Amniotic epithelial cell (primary cell): ENCODE measurements around the gene CAPNS1.

Experiments used
- DNase-seq: peaks from one replicate; pipeline ENCODE4 v3.0.0-alpha.2; 2010; ENCODE audit warnings: low read depth

The CAPNS1 gene

DNA sequence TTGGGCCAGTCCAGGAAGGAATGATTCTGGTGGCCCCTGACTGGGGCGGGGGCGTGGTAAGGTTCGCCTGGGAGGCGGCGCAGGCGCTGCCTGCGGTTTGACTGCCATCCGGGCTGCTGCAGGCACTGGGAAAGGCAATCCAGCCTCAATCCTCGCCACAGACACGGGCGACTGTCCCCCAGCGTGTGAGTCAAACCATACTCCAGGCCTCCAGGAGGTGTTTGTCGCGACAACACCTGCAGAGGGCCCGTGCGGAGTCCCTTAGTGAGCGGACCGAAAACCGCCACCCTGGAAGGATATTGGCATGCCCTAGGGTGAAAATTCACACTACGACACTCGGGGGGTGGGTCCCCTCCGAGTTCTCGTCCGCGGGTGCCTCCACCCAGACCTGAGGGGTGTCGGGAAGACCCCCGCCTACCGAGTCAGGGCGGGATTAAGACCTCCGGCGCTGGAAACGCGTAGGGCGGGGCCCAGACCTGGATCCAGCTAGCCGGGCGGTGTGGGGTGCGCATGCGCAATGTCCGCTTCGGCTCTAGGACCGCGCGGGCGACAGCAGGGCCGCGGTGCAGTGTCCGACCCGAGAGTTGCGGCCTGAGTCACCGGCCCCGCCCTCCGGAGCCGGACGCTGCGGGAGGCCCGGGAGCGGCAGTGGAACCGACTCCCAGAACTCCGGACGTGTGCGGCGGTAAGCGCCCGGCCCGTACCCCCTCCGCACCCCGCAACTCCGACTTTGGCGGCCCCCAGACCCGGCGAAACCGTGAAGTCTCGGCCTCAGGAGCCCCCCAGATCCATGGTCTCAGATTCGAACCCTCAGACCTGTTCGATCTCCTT lies at the start of gene CAPNS1:
TSS of gene CAPNS1 (plus strand) at position 594 of the 831 bp plus-strand sequence. CDS start 946 bp downstream, outside the sequence.
- peak; percentile 86 for DNase-seq

DNA sequence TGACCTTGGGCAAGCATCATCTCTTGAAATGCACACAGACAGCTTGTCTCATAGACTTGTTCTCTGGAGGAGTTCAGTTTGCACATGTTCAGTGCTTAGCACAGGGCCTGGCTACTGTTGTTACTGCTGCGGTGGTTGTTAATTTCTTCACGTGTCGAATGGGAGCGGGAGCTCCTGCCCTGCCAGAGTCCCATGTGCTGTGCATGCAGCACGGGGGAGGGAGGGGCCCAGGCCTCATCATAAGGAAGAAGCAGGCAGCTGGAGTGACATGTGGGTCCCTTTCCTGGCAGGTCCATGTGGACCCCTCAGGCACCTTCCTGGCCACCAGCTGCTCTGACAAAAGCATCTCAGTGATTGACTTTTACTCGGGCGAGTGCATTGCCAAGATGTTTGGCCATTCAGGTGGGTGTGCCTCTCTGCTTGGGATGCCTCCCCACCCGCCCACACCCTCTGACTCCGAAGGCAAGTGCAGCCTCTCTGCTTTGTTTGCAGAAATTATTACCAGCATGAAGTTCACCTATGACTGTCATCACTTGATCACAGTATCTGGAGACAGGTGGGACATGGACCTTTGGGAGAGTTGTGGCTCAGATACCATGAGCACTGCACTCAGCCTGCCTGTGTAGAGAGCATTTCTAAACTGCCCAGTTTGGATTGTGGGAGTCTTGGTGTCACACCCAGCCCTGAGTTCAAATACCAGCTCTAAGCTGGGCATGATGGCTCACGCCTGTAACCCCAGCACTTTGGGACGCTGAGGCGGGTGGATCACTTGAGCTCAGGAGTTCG lies 48.8 kb upstream of the CAPNS1 start:
- DNase-seq = no peak

DNA sequence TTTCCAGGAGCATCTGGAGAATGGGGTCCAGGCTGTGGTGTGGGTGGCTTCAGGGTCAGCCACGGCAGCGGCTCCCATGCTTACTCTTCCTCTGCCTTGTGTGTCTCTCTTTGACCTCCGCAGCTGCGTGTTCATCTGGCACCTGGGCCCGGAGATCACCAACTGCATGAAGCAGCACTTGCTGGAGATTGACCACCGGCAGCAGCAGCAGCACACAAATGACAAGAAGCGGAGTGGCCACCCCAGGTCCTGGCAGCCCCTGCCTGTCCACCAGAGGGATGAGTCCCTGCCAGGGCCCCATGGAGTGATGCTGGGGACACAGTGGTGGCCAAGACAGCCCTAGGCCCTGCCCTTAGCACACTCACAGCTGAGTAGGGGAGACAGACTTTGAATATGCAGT lies 47.3 kb upstream of the CAPNS1 start:
- no peak for DNase-seq

DNA sequence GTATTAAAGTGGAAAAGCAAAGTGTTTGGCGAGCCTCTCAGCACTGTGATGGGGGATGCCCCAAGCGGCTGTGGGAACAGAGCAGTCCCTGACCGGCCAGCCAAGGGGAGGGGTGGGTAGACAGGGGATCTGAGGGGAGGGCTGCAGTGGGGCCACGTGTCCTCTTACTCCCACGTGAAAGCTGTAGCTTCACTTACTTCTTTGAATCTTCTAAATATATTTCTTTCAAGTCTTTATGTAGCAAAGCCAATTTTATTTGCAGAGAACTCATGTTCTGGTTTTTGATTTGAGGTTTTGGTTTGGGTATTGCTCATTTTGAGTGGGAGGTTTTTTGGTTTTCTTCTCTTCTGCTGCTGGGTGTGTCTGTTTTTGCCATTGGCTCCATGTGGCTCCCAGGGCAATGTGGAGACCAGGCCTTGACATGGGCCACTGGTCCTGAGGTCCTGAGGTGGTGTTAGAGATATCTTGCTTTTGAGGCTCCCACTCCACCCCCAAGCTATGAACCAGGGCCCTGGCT lies 46.7 kb upstream of the CAPNS1 start:
- DNase-seq = no peak

DNA sequence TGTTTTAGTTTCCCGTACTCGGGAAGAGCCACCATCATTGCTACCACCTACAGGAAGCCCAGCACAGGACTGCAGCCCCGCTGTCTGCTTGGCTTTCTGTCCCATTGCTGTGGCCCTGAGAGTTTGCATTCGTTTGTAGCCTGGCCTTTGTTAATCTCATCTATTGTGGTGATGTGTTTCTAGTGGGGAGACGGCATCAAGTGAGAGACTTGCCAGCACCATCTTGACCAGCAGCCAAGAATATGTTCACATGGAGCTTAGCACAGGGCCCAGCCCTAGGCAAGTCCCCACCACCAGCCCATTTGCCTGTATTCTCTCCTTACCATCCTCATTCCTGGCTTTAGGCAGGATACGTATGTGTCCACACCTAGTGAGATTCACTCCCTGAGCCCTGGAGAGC lies 46.2 kb upstream of the CAPNS1 start:
- DNase-seq = no peak

DNA sequence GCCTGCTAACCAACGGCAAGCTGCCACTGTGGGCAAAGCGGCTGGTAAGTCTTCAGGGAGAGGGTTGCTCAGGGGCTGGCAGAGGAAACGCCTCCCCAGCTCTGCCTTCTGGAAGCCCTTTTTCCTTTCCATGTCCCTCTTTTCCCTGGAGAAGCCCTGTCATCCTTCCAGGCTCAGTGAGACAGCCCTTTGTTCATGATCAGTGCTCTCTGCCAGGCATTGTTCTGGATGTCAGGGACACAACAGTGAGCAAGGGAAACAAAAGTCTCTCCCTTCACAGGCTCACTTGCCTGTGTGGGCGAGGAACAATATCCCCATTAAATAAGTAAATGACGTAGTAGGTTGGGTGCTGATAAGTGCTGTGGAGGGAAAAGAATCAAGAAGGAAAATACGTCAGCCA lies 42.8 kb upstream of the CAPNS1 start:
- no peak for DNase-seq

DNA sequence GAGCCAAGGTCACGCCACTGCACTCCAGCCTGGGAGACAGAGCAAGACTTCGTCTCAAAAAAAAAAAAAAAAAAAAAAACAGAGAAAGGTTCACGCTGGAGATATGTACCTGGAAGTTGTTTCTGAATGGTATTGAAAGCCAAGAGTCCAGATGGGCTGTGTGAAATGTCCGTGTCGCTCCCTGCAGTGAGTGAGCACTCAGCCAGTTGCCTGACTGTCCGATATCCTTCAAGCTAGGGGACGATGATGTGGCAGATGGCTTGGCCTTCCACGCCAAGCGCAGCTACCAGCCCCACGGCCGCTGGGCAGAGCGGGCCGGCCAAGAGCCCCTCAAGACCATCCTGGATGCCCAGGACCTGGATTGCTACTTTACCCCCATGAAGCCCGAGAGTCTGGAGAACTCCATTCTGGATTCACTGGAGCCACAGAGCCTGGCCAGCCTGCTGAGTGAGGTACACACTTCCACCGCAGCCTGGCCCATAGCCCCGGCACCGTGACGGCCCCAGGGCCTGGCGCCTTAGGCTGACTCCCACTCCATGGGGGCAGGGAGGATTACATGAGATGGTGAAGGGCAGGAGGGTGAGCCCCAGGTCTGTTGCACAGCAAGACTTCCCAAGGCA lies 40.6 kb upstream of the CAPNS1 start:
- no peak for DNase-seq

DNA sequence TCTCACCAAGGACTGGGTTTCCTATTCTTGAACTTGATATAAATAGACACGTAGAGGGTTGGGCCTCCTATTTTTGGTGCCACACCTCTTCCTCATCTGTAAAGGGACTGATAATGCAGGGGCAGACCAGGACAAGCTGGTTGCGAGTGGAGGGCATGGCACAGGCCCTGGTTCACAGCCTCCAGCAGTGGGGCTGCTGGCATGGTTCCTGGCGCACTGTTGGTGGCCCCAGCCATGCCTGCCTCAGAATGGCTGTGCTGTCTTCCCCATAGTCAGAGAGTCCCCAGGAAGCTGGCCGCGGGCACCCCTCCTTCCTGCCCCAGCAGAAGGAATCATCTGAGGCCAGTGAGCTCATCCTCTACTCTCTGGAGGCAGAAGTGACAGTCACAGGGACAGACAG lies 39.4 kb upstream of the CAPNS1 start:
- DNase-seq = no peak

DNA sequence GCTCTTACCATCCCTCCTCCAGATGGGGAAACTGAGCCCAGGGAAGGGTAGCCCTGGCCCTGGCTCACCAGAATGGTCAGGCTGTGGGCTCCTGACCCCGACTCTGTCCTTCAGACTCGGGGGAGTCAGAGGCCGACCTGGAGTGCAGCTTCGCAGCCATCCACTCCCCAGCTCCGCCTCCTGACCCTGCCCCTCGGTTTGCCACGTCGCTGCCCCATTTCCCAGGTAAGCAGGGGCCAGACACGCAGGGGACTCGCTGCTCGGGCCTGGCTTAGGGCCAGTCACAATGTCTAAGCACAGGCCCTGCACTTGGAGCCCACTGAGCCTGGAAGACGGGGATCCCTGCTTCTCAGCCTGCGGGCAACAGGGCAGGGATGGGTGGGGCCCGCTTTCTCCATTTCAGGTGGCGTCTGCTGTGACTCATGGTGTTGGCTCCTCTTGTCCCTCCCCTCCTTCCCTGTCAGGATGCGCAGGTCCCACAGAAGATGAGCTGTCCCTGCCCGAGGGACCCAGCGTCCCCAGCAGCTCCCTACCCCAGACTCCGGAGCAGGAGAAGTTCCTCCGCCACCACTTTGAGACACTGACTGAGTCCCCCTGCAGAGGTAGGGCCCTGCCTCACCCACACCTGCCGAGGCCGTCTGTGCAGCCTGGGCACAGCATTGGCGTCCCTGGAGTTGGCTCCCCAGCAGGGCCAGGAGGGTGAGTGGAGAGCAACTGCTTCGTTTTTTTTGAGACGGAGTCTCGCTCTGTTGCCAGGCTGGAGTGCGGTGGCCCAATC lies 38.1 kb upstream of the CAPNS1 start:
- no peak for DNase-seq

DNA sequence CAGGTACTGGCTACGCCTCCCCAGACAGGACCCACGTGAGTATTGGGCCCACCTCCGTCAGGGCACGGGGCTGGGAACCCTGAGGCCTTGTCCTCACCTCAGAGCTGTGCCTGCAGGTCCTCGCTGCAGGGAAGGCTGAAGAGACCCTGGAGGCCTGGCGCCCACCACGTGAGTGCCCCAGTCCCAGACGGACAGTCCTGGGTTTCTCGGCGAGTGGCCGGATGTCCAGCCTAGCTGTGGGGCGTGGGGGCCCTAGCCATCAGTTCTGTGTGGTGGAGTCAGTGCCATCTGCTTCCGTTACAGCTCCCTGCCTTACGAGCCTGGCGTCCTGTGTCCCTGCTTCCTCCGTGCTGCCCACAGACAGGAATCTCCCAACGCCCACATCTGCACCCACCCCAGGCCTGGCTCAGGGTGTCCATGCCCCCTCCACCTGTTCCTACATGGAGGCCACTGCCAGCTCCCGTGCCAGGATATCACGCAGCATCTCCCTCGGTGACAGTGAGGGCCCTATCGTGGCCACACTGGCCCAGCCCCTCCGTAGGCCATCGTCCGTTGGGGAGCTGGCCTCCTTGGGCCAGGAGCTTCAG lies 36.7 kb upstream of the CAPNS1 start:
- DNase-seq = no peak

DNA sequence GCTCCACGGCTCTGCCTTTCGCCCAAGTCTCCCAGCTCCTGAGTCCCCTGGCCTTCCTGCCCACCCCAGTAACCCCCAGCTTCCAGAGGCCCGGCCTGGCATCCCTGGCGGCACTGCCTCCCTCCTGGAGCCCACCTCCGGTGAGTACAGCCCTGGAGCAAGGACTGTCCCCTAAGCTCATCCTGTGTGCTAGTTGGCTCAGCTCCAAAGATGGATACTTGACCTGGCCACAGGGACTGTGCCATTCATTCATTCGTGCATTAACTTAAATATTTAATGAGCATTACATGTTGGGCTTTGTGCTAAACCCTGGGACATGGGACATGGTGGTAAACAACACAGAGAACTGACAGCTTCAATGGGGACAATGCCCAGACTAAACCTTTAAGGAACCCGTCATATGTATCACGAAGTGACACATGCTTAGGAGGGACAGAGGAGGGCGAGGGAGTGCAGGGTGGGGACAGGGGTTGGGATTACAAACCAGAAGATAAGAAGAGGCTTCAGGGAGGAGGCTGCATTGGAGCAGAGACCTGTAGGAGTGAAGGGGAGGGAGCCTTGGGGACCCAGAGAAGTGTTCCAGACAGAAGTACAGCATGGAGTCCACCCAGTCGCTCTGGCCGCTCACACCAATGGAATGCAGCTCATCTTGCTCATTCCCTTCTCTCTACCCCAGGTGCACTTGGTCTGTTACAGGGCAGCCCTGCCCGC lies 35.9 kb upstream of the CAPNS1 start:
- no peak for DNase-seq

DNA sequence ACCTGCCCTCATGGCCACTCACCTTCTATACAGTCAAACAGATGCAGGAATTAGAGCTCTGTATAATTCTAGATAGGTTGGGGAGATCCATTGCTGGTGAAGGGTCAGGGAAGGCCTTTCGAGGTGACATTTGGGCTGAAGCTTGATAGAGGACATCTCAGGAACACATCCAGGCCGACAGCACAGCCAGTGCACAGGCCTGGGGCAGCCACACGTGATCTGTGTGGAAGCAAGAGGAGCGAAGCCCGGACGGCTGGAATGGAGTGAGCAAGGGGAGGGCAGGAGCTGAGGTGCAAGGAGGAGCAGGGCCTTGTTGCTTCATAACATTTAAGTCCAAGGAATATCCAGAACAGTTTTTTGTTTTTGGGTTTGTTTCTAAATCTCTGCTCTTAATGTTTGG lies 33.4 kb upstream of the CAPNS1 start:
- DNase-seq = no peak

DNA sequence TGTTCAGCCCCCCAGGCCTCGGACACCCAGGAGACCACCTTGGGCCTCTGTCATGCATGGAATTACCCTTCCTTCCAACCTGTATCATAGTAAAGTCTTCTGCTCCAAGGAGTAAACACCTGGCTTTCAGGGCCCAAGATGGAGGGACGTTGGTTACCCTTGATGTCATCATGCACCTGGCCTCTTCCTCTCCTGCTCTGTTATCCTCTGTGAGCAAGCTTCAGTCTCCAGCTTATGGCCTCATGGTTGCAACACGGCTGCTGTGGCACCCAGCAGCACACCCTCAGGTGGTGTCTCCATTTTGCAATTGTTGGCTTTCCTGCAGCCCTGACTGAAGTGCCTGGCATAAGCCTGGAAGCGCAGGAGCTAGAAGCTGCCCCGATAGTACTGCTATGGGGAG lies 32.9 kb upstream of the CAPNS1 start:
- no peak for DNase-seq

DNA sequence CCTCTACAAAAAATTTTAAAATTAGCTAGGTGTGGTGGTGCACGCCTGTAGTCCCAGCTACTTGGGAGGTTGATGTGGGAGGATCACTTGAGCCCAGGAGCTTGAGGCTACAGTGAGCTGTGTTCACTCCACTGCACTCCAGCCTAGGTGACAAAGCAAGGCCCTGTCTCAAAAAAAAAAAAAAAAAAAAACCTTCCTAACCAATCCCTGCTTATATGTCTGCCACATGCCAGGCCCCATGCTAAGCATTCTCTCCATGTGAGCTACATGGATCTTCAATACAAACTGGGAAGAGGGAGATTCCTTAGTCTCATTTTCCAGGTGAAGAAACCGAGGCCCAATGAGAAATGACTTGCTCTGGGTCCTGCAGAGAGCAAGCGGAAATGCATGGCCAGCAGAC lies 31.2 kb upstream of the CAPNS1 start:
- no peak for DNase-seq

DNA sequence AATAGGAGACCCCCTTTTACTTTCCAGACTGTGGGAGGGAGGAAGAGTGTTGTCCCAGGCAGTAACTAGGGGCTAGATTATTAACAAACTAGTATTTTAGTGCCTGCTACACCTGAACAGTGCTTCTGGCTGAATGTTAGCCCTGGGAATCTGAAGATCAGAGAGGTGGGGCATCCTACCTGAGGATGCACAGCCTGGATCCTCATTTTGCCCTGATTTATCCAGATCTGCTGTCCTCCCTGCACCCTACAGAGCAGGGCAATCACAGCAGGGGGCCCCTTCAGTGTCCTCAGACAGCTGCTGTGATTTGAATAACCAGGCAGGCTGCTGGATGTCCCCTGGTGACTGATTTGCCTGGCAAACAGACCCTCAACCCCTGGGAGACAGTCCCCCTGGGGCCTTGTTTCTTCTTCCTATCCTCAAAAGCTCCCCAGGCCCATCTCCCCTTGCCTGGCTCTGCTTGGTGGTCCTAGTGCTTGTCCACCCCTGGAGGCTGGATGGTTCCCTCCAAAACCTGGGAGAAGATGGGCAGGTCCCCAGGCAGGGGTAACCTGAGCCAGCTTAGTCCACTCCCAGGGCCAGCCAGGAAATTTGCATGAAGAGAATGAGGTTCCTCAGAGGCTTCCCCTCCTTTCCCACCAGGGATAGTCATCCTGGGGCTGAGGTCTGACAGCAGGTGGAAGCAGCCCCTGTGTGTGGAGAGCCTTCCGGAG lies 29.2 kb upstream of the CAPNS1 start, which contains the start of gene OVOL3:
TSS of gene OVOL3 (plus strand) at position 657 of the 713 bp plus-strand sequence. CDS start 60 bp downstream, outside the sequence.
- DNase-seq = no peak

DNA sequence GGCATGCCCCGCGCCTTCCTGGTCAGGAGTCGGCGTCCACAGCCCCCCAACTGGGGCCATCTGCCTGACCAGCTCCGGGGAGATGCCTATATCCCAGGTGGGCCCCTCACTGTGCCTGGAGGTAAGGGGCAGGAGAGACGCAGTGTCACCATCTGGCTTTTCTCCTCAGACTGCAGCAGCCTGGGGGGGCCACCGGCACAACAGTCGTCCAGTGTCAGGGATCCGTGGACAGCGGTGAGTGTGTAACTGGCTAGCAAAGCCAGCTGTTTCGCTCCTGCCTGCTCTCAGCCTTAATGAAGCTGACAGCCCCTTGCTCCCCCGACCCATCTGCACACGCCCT lies 28.7 kb upstream of the CAPNS1 start:
- DNase-seq = no peak

DNA sequence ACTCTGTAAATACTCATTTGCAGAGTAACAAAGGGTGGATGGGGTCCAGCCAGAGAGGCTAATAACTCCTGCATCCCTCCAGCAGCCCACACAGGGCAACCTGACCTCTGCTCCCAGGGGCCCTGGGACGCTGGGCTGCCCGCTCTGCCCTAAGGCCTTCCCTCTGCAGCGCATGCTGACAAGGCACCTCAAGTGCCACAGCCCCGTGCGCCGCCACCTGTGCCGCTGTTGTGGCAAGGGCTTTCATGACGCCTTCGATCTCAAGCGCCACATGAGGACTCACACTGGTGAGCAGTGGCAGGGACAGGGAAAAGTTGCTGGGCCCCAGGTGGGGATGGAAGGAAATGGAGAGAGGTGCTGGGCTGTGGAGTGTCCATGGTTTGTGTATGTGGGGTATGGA lies 27.2 kb upstream of the CAPNS1 start:
- DNase-seq = no peak

DNA sequence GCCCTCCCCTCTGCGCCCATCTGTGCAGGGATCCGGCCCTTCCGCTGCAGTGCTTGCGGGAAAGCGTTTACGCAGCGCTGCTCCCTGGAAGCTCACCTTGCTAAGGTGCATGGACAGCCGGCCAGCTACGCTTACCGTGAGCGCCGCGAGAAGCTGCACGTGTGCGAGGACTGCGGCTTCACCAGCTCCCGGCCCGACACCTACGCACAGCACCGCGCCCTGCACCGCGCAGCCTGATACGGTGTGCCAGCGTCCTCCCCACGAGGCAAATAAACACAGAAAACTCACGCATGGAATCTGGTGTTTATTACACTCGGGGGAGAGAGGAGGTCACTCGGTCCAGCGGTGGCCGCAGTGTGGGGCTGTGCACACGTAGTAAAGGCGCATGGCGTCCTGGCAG lies 26.4 kb upstream of the CAPNS1 start:
- DNase-seq = no peak

DNA sequence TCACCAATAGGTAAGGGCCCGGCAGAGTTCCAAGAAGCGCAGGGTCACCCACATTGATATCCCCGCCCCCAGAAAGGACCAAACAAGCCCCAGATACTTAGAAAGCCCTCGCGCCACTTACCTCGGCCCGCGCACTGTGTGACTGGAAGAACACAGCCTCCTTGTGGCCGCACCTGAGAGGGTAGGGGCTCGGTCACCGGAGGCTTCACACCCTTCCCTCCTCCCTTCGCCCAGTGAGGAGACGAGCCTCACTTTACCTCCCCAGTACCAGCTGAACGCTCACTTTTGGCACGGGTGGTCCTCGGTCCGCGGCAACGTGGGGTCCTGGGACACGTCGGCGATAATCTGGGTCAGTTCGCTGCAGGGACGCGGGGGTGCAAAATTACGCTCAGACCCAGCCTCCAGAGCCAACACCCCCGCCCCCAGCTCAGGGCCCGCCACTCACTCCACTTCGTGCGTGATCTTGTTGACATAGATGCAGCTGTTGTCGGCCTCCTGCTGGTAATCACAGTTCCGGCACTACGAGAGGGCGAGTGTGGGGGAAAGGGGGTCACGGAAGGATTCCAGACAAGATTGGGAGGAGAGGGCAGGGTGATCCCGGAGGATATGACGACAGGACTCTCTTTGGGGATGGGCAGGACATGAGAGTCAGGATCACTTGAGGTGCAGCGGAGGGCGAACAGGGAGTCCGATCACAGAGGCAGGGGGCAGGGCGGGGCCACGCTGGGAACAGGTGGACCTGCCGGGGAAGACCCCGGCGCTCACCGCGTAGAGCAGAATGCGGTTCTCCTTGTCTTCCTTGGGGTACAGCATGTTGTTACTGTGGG lies 25.8 kb upstream of the CAPNS1 start:
- DNase-seq = peak; percentile 25
